ENCODE data around the gene LCN1.

The LCN1 gene

DNA sequence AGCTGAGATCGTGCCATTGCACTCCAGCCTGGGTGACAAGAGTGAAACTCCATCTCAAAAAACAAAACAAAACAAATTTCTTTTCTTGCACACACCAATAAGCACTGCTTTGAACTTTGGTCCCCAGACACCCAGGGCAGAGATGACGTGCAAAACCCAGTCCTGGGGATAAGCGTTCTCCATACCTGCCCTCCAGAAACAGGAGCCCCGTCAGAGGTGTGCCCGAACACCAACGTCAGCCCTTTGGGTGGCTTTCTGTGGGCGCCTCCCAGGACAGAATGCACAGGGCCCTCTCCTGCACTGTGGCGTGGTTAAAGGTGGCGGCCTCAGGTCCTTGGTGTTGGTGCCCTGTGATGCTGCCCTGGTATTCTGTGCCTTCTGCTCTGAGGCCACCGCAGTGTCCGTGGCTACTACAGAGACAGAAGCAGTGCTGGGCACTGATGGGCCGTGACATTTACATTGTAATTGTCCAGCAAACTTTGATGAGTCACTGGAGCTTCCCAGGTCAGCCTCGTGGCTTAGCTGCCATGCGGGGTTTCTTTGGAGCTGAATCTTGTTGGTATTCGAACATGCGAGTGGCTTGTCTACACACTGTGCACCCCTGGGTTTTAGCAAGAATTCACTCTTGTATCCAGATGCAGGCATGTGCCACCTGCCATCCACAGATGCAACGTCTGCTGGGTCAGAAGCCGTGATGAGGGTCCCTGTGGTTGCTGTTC, 31.9 kb upstream of the LCN1 start:
- DNase-seq = no peak

GRCh38 chr9:135490166-135490870, 30.9 kb upstream of the LCN1 start:
- DNase-seq = no peak

DNA sequence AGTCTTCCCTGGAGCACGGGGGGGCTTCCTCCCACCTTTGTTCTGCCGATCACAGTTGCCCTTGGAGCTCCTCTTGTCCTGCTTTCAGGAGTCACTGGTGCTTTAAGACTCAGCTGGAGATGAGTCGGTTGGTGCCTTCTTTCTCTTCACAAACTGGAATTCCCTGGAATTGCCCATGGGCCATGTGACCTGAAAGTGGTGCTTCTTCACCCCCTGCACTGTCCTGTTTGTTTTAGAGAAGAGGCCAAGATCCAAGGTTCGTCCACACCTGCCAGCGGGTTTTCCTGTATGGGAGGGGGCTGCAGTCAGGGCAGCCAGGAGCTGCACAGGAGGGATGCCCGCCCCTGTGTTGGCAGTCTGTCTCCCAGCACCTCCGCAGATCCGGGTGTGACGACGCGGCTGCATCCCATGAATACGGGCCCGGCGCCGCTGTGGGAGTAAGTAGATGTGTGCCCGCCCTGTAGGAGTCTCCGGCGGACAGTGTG, 30.2 kb upstream of the LCN1 start:
- no peak for DNase-seq

DNA sequence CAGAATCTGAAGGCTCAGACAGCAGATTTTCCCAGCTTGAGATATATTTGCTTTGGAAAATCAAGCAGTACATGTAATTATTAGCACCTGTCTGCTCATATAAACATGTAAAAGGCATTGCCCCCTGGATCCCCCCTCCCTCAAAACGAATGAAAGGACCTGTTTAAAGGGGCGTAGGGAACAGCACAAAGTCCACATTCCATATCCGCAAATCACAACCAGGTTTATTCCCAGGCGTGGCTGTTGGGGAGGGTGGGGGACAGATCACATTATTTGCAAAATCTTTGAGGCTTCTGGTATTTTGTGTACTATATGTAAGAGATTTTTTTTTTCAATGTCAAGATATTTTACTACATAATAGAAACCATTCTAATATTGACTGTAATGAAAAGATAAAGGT, 29.5 kb upstream of the LCN1 start:
- DNase-seq = no peak

- DNase-seq = no peak
Measured at GRCh38 chr9:135492886-135493669, 28.2 kb upstream of the LCN1 start.

DNA sequence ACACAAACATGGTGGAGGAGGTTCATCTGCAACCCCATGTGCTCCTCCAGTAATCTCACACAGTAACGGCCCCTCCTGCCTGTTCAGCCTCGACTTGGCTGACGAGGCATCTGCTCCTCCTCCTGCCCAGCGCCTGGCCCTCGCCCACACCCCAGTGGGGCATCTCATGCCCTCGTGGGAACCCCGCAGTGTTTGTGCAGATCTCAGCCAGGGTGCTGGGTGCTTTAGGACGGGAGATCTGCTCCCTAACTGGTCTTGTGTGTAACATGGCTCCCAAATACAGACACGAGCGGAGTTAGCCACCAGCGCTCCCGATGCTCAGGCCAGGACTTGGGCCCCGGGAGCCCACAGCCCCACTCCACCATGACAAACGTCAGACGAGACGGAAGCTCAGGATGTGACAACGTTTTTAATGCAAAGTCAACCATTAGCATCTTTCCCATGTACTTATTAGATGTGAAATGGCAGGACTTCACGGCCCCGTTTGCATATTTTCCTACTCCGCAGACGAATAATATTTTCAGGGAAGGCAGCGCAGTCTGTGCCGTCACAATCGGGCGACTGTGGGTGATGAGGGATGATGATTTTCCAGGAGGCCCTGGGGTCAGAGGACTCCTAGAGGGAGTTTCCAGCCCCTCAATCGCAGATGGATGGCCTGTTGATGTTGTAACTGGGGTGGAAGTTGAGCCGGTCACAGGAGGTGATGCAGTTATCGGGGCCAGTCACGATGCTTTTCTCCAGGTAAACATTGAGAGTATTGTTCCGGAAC, 26.3 kb upstream of the LCN1 start:
- peak; percentile 3 for DNase-seq

DNA sequence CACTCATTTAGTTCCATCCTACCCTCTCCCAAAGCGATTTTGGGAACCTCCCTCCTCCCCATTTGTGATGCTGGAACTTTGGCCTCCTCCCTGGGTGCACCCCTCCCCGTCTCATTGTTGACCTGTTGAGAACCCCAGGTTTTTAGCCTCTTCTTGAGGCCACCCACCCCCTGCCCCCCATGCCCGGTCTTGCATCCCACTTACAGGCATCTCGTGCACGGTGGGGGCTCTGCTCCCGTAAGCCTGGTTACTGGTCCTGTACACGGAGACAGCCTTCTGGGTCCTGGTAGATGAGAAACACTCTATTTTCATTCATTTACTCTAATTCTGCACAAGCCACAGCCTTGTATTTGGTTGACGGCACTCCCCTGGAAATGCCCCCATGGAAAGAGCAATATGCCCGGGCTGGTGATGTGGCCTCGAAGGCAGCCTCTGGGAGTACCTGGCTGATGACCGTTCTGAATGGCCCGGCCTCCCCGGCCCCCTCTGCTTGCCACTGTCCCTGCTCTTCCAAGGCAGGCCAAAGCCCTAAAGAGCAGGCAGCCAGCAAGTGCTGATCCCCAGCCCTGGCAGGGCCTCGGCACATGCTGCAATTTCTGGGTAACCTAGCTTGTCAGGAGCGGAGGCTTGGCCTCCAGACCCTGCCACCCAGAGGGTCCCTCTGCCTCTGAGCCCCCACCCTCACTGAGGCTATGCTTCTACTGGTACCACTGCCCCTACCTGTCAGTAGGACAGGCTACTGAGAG, 22.7 kb upstream of the LCN1 start:
- DNase-seq = no peak

DNA sequence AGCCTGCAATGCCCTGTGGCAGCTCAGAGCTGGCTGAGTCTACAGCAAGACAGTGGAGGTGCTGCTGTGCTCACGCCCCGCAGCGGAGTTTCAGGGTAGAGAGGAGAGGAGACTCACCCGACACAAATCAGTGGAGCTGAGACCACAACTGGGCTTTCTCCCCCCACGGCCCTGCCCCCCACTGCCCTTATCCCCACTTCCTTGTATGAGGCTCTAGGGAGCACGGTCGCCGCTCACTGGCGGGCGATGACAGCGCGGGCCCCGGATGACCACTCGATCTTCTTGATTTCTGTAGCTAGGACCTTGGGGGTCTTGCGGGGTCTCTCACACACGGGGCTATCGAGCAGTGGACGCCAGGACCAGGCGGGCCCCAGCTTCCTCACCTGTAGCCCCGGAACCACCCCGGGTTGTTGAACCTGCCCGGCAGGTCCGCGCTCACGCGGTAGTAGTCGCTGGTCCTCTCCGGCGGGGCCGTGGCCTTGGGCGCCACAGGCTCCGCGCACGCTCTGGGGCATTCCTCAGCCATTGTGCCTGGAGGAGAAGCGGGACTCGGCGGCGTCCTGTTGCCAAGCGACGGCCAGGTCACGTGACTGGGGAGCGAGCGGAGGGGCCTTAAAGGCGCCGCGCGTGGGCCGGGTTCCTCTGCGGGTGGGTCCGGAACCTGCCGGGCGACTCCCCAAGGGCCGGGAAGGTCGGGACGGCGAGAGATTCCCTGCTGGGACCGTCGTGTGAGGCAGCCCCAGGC, 21.7 kb upstream of the LCN1 start:
- peak; percentile 92 for DNase-seq

GRCh38 chr9:135500071-135500524, 21.1 kb upstream of the LCN1 start:
- DNase-seq = no peak

GRCh38 chr9:135500525-135501260, 20.5 kb upstream of the LCN1 start, which contains the start of gene MRPS2:
Gene MRPS2, plus strand, starts transcription at chr9:135500682. Its CDS starts 29 bp downstream, at chr9:135500711.
- peak; percentile 87 for DNase-seq

DNA sequence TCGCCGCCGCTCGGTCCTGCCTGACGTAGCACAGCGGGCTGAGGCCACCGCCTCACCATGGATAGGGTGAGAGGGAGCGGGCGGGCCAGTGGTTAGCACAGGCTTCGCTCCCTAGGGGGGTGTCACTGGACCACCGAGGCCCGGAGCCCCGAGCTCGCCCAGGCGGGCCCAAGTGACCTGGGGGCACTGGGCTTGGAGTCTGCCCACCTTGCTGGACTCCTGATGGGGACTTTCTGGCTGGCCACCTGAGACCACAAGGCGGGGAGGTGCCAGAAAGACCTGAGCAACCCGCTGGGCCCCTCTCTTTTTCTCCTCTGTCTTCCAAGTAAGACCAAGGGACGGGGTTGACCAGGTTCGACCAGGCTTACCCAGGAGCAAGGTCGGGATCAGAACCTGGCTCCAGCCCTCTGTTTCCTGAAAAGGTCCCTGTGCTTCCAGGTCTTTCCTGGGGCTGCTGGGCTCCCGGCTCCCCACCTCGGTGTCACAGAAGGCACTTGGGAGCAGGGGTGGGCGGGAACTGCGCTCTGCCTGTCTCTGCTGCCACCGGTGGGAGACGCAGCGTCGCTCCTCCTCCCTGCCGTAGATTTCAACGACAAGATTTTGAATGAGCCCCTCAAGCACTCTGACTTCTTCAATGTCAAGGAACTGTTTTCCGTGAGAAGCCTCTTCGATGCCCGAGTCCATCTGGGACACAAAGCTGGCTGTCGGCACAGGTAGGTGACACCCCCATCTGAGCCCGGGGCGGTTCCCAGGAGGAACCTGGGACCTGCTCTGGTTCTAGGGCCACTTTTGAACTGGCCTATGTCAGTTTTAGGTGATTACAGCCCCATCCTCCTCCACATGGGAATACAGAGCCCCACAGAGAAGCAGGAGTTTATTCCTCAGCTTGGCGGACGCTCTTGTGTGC, 19.7 kb upstream of the LCN1 start:
- peak; percentile 9 for DNase-seq

DNA sequence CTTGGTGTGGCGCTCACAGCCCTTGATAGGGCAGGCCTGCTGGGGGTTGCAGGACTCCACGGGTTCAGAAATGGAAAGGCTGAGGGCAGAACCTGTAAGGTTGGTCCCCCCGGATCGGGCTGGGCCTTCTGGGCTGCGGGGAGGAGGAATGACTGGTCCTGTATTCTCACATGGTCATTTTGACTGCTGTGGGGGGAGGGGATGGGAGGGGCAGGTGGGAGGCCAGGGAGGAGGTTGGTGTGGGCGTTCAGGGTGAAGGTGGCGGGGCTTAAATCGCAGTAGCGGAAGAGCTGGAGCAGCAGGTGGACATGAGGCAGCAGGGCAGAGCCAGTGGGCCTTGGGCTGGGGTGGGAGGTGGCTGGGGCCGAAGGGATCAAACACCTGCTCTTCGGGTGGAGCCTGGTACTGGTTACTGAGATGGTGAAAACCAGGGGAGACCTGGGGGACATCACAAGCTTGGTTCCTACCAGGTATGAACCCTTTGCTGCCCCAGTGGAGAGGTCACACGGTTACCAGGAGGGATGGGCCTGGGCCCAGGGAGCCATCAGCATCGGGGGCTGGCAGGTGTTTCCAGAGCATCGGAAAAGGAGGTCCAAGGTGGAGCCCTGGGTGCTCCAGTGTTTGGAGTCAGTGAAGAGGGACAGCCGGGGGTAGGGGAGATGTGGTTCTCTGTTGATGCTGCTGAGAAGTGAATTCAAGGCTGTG, 18.9 kb upstream of the LCN1 start:
- DNase-seq = peak; percentile 5

DNA sequence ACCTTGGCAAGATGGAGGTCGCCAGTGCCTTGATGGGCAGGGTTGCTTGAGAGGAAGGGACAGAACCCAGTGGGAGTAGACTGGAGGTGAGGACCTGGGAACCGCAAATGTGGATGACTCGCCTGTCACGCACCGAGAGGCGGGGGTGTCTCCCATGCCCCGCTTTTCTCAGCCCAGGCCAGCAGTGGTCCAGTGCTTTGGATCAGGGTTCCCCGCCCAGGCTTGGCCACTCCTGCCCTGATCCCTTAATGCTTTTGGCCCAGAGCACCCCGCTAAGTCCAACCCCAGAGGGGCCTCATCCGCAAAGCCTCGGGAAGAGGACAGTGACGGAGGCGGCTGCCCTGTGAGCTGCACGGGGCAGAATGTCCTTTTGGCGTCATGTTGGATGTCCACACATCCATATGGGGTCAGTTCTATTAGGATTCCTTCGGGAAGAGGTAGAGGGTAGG, 18.3 kb upstream of the LCN1 start:
- peak; percentile 9 for DNase-seq

DNA sequence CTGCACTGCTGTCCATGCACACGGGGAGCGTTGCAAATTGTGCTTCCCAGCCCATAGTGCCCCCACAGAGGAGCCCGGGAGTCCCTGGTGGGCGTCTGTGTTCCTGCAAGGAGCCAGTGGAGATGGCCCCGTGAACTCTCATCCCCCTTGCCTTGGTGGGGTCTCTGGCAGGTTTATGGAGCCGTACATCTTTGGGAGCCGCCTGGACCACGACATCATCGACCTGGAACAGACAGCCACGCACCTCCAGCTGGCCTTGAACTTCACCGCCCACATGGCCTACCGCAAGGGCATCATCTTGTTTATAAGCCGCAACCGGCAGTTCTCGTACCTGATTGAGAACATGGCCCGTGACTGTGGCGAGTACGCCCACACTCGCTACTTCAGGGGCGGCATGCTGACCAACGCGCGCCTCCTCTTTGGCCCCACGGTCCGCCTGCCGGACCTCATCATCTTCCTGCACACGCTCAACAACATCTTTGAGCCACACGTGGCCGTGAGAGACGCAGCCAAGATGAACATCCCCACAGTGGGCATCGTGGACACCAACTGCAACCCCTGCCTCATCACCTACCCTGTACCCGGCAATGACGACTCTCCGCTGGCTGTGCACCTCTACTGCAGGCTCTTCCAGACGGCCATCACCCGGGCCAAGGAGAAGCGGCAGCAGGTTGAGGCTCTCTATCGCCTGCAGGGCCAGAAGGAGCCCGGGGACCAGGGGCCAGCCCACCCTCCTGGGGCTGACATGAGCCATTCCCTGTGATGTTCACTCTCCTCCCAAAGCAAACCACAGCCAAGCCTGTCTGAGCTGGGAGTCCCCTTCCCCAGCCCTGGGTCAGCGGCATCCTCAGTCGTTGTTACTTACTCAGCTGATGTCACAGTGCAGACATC, 17.6 kb upstream of the LCN1 start:
- peak; percentile 9 for DNase-seq

DNA sequence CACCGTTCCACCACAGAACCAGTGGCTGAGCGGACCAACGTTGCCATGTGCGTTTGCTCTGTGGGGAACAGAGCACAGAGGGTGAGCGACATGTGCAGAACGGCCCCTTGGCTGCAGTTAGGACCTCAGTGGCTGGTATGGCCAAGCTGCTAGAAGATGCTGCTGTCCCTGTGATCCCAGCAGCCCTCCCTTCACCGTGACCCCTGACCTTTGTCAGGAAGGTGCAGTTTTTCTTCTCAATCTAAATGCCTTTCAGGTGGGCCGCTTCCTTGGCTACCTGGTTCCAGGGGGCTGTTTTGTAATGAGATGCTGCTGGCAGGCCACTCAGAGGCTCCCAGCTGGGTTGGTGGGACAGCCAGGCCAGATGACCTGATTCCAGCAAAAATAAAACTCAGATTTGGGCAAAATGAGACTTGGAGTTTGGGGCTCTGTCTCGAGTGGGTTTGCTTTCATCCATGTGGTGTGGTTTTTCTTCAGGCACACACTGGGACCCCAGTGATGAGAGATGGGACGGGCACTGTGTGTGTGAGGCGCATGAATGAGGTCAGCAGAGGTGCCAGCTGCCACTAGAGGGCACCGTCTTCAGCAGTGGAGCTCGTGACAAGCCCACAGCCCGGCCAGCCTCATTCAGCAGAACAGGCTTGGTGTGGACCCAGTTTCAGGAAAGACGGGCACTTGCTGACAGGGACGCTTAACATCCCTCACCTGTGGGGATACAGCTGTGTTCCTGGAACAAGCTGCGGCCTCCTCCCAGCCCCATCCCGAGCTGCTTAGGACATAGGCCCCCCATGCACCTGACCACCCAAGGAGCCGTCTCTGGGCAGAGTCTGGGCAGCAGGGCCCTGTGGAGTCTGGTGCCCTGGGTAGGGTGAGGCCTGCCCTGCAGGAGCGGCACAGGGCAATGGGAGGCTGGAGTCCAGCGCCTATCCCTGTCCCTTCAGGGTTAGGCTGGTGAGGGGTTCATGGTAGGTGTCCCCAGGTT, 16.7 kb upstream of the LCN1 start:
- peak; percentile 63 for DNase-seq
